ENCODE results near the gene EAF2.

The EAF2 gene

GRCh38 chr3:121836481-121836880 is 1.5 kb downstream of the EAF2 start:
- Histone ChIP-seq H3K18ac (ENCODE audit: low read depth in 1 of 2, low read length in 2 of 2) (no peak overlapping the region), H3K9me3 (ENCODE audit: control insufficient read depth, low read length) (no peaks in the 10 kb centered on the region), H2BK12ac (ENCODE audit: low read length in 2 of 2) (no peak overlapping the region), H3K23ac (ENCODE audit: low read length in 2 of 2) (no peak overlapping the region), H3K36me3 (ENCODE audit: control insufficient read depth in 1 of 2, insufficient read depth in 2 of 2, low read depth in 1 of 2, low read length in 2 of 2) (peaks cover 0 to 15% of the 10 kb centered on the region in 2 experiments), H3K27ac (ENCODE audit: low read length, poor library complexity, severe bottlenecking) (no peak overlapping the region), H3K4me2 (ENCODE audit: low read length, poor library complexity, severe bottlenecking) (no peak overlapping the region), H2AFZ (ENCODE audit: low read depth, low read length) (no peak overlapping the region), H3K14ac (ENCODE audit: low read length in 2 of 2) (no peak overlapping the region), H3K4ac (ENCODE audit: low read depth in 1 of 2, low read length in 2 of 2) (no peak overlapping the region), H3K79me1 (replicated peaks; ENCODE audit: low read length, poor library complexity, severe bottlenecking) (peaks cover 10% of the 10 kb centered on the region), H2BK15ac (ENCODE audit: low read depth, poor library complexity, severe bottlenecking) (no peak overlapping the region), H3K27me3 (ENCODE audit: control insufficient read depth in 1 of 2, insufficient read depth in 1 of 2, low read length in 2 of 2) (no peaks in the 10 kb centered on the region), H3K9ac (ENCODE audit: low read length) (no peak overlapping the region), H2BK5ac (ENCODE audit: low read depth, low read length, poor library complexity, severe bottlenecking) (no peak overlapping the region), H2AK5ac (ENCODE audit: low read length, severe bottlenecking) (no peak overlapping the region), H4K8ac (ENCODE audit: low read length) (no peak overlapping the region), H3K4me1 (ENCODE audit: control insufficient read depth, insufficient read depth, low read depth, low read length) (no peaks in the 10 kb centered on the region), H4K91ac (ENCODE audit: low read length) (no peak overlapping the region), H2BK120ac (ENCODE audit: low read depth, low read length) (no peak overlapping the region), H3K4me3 (ENCODE audit: insufficient read depth in 1 of 2, low read depth in 1 of 2, low read length in 2 of 2) (no peak overlapping the region)
- WGBS = 84% methylated on average over 3 of the region's 3 CpGs
- no peak for DNase-seq

- Histone ChIP-seq H2BK15ac (ENCODE audit: low read depth, poor library complexity, severe bottlenecking) (no peak overlapping the region), H4K8ac (ENCODE audit: low read length) (no peak overlapping the region), H2AFZ (ENCODE audit: low read depth, low read length) (no peak overlapping the region), H3K4me2 (ENCODE audit: low read length, poor library complexity, severe bottlenecking) (no peak overlapping the region), H3K27me3 (ENCODE audit: control insufficient read depth in 1 of 2, insufficient read depth in 1 of 2, low read length in 2 of 2) (no peaks in the 10 kb centered on the region), H2AK5ac (ENCODE audit: low read length, severe bottlenecking) (no peak overlapping the region), H3K4ac (ENCODE audit: low read depth in 1 of 2, low read length in 2 of 2) (no peak overlapping the region), H3K14ac (ENCODE audit: low read length in 2 of 2) (no peak overlapping the region), H3K79me1 (replicated peaks; ENCODE audit: low read length, poor library complexity, severe bottlenecking) (no peaks in the 10 kb centered on the region), H3K23ac (ENCODE audit: low read length in 2 of 2) (no peak overlapping the region), H2BK5ac (ENCODE audit: low read depth, low read length, poor library complexity, severe bottlenecking) (no peak overlapping the region), H3K4me1 (ENCODE audit: control insufficient read depth, insufficient read depth, low read depth, low read length) (no peaks in the 10 kb centered on the region), H3K9ac (ENCODE audit: low read length) (no peak overlapping the region), H4K91ac (ENCODE audit: low read length) (no peak overlapping the region), H3K36me3 (ENCODE audit: control insufficient read depth in 1 of 2, insufficient read depth in 2 of 2, low read depth in 1 of 2, low read length in 2 of 2) (no peaks in the 10 kb centered on the region), H3K18ac (ENCODE audit: low read depth in 1 of 2, low read length in 2 of 2) (no peak overlapping the region), H3K4me3 (ENCODE audit: insufficient read depth in 1 of 2, low read depth in 1 of 2, low read length in 2 of 2) (no peak overlapping the region), H3K27ac (ENCODE audit: low read length, poor library complexity, severe bottlenecking) (no peak overlapping the region), H3K9me3 (ENCODE audit: control insufficient read depth, low read length) (no peaks in the 10 kb centered on the region), H2BK12ac (ENCODE audit: low read length in 2 of 2) (no peak overlapping the region), H2BK120ac (ENCODE audit: low read depth, low read length) (no peak overlapping the region)
- DNase-seq = no peak
- 96% methylated on average over 23 of the region's 23 CpGs for WGBS
These were observed 5.0 kb downstream of the EAF2 start for GRCh38 chr3:121839962-121840361.

DNA sequence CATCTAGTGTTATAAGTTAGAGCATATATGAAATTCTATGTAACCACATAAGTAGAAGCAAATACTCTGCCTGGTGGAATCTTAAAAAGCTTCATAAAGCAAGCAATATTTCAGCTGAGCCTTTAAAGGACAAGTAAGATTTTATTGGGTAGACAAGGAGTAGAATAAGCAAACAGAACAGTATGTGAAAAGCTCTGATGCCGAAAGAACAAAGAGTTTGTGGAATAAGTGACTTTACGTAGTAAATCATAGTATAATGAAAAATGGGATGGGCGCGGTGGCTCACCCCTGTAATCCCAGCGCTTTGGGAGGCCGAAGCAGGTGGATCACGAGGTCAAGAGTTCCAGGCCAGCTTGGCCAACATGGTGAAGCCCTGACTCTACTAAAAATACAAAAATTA is 9.9 kb downstream of the EAF2 start:
- DNase-seq = no peak
- Histone ChIP-seq H3K27me3 (ENCODE audit: control insufficient read depth in 1 of 2, insufficient read depth in 1 of 2, low read length in 2 of 2) (no peaks in the 10 kb centered on the region), H2BK5ac (ENCODE audit: low read depth, low read length, poor library complexity, severe bottlenecking) (no peak overlapping the region), H2BK15ac (ENCODE audit: low read depth, poor library complexity, severe bottlenecking) (no peak overlapping the region), H2AK5ac (ENCODE audit: low read length, severe bottlenecking) (no peak overlapping the region), H3K4ac (ENCODE audit: low read depth in 1 of 2, low read length in 2 of 2) (no peak overlapping the region), H3K4me1 (ENCODE audit: control insufficient read depth, insufficient read depth, low read depth, low read length) (no peaks in the 10 kb centered on the region), H4K91ac (ENCODE audit: low read length) (no peak overlapping the region), H2BK120ac (ENCODE audit: low read depth, low read length) (no peak overlapping the region), H3K9me3 (ENCODE audit: control insufficient read depth, low read length) (no peaks in the 10 kb centered on the region), H3K18ac (ENCODE audit: low read depth in 1 of 2, low read length in 2 of 2) (no peak overlapping the region), H3K23ac (ENCODE audit: low read length in 2 of 2) (no peak overlapping the region), H3K36me3 (ENCODE audit: control insufficient read depth in 1 of 2, insufficient read depth in 2 of 2, low read depth in 1 of 2, low read length in 2 of 2) (no peaks in the 10 kb centered on the region), H4K8ac (ENCODE audit: low read length) (no peak overlapping the region), H3K4me2 (ENCODE audit: low read length, poor library complexity, severe bottlenecking) (no peak overlapping the region), H3K14ac (ENCODE audit: low read length in 2 of 2) (no peak overlapping the region), H2BK12ac (ENCODE audit: low read length in 2 of 2) (no peak overlapping the region), H3K4me3 (ENCODE audit: insufficient read depth in 1 of 2, low read depth in 1 of 2, low read length in 2 of 2) (no peak overlapping the region), H3K9ac (ENCODE audit: low read length) (no peak overlapping the region), H3K27ac (ENCODE audit: low read length, poor library complexity, severe bottlenecking) (no peak overlapping the region), H2AFZ (ENCODE audit: low read depth, low read length) (no peak overlapping the region), H3K79me1 (replicated peaks; ENCODE audit: low read length, poor library complexity, severe bottlenecking) (no peaks in the 10 kb centered on the region)
- WGBS = 94% methylated on average over 7 of the region's 7 CpGs

- Histone ChIP-seq H3K4ac (ENCODE audit: low read depth in 1 of 2, low read length in 2 of 2) (no peak overlapping the region), H3K36me3 (ENCODE audit: control insufficient read depth in 1 of 2, insufficient read depth in 2 of 2, low read depth in 1 of 2, low read length in 2 of 2) (no peaks in the 10 kb centered on the region), H3K4me2 (ENCODE audit: low read length, poor library complexity, severe bottlenecking) (no peak overlapping the region), H3K79me1 (replicated peaks; ENCODE audit: low read length, poor library complexity, severe bottlenecking) (no peaks in the 10 kb centered on the region), H3K27me3 (ENCODE audit: control insufficient read depth in 1 of 2, insufficient read depth in 1 of 2, low read length in 2 of 2) (no peaks in the 10 kb centered on the region), H3K4me1 (ENCODE audit: control insufficient read depth, insufficient read depth, low read depth, low read length) (no peaks in the 10 kb centered on the region), H2BK12ac (ENCODE audit: low read length in 2 of 2) (no peak overlapping the region), H4K8ac (ENCODE audit: low read length) (no peak overlapping the region), H3K18ac (ENCODE audit: low read depth in 1 of 2, low read length in 2 of 2) (no peak overlapping the region), H2BK5ac (ENCODE audit: low read depth, low read length, poor library complexity, severe bottlenecking) (no peak overlapping the region), H2BK15ac (ENCODE audit: low read depth, poor library complexity, severe bottlenecking) (no peak overlapping the region), H3K23ac (ENCODE audit: low read length in 2 of 2) (no peak overlapping the region), H3K27ac (ENCODE audit: low read length, poor library complexity, severe bottlenecking) (no peak overlapping the region), H3K9me3 (ENCODE audit: control insufficient read depth, low read length) (no peaks in the 10 kb centered on the region), H4K91ac (ENCODE audit: low read length) (no peak overlapping the region), H2BK120ac (ENCODE audit: low read depth, low read length) (no peak overlapping the region), H3K4me3 (ENCODE audit: insufficient read depth in 1 of 2, low read depth in 1 of 2, low read length in 2 of 2) (no peak overlapping the region), H3K14ac (ENCODE audit: low read length in 2 of 2) (no peak overlapping the region), H2AFZ (ENCODE audit: low read depth, low read length) (no peak overlapping the region), H3K9ac (ENCODE audit: low read length) (no peak overlapping the region), H2AK5ac (ENCODE audit: low read length, severe bottlenecking) (no peak overlapping the region)
- WGBS = no CpG with 5 or more reads among the region's 2 CpGs
- DNase-seq = no peak
These were observed 17.2 kb downstream of the EAF2 start for GRCh38 chr3:121852256-121852655.
